SU-DHL-6 (cell line): ENCODE results near the gene NT5DC3.

Source experiments
- H2AFZ ChIP-seq: fragments of 200-600 bp; sonication (generic); 2 replicates; pipeline ENCODE4 v1.6.1; 2014; ENCODE audit warnings: low read depth, mild to moderate bottlenecking, moderate library complexity, mixed read lengths, antibody characterized with exemption, low read length; ENCODE audit not compliant: severe bottlenecking
- H3F3A ChIP-seq: fragments of 200-600 bp; shearing (Covaris generic); 2 replicates; pipeline ENCODE4 v1.6.0; 2016; ENCODE audit warnings: antibody characterized with exemption, mild to moderate bottlenecking; ENCODE audit not compliant: insufficient read depth
- H3K27ac ChIP-seq: fragments of 200-600 bp; sonication (generic); 2 replicates; pipeline ENCODE4 v1.5.1; 2016; ENCODE audit warnings: low read depth, mild to moderate bottlenecking, low read length, moderate library complexity, mixed read lengths
- H3K27me3 ChIP-seq: fragments of 200-600 bp; sonication (generic), shearing (Covaris generic); 2 replicates; pipeline ENCODE4 v1.6.0; 2014; ENCODE audit warnings: mild to moderate bottlenecking, low read length
- H3K36me3 ChIP-seq: fragments of 200-600 bp; sonication (generic); 2 replicates; pipeline ENCODE4 v1.6.1; 2014; ENCODE audit warnings: mild to moderate bottlenecking, low read length, mixed read lengths
- H3K4me2 ChIP-seq: fragments of 300-600, 200-600 bp; shearing (Covaris generic), sonication (generic); 2 replicates; pipeline ENCODE4 v1.6.0; 2014; ENCODE audit warnings: low read length, low read depth, mild to moderate bottlenecking; ENCODE audit not compliant: poor library complexity, severe bottlenecking
- H3K4me3 ChIP-seq: fragments of 200-600 bp; sonication (generic); 2 replicates; pipeline ENCODE4 v1.5.1; 2014; ENCODE audit warnings: antibody characterized with exemption, low read length, mild to moderate bottlenecking, mixed read lengths; ENCODE audit not compliant: insufficient read depth, poor library complexity, severe bottlenecking
- H3K79me2 ChIP-seq: fragments of 200-600 bp; sonication (generic); 2 replicates; pipeline ENCODE4 v1.6.1; 2014; ENCODE audit warnings: mild to moderate bottlenecking, low read length, moderate library complexity; ENCODE audit not compliant: insufficient read depth
- H3K9ac ChIP-seq: fragments of 200-600 bp; sonication (generic); 2 replicates; pipeline ENCODE4 v1.7.0; 2014; ENCODE audit warnings: mild to moderate bottlenecking, low read length
- H3K9me2 ChIP-seq: fragments of 200-600 bp; sonication (generic); replicated peaks from 2 replicates; pipeline ENCODE4 v1.6.1; 2014; ENCODE audit warnings: low read length; ENCODE audit not compliant: insufficient read depth
- H3K9me3 ChIP-seq: fragments of 200-600 bp; sonication (generic); 2 replicates; pipeline ENCODE4 v1.6.1; 2014; ENCODE audit warnings: low read length, mixed read lengths; ENCODE audit not compliant: insufficient read depth
- H4K20me1 ChIP-seq: fragments of 200-600 bp; sonication (generic); 2 replicates; pipeline ENCODE4 v1.6.1; 2014; ENCODE audit warnings: low read depth, mild to moderate bottlenecking, antibody characterized with exemption, low read length, moderate library complexity, mixed read lengths
- EZH2phosphoT487 ChIP-seq: fragments of 200-600 bp; sonication (generic), shearing (Covaris generic); conservative IDR thresholded peaks from 2 replicates; pipeline ENCODE4 v1.6.1; 2018; ENCODE audit warnings: mild to moderate bottlenecking, antibody characterized with exemption, low read length, moderate library complexity, mixed read lengths
- TF ChIP-seq, protein P1 (sequence below): fragments of 200-600 bp; sonication (generic); IDR thresholded peaks from one replicate; pipeline ENCODE4 v1.5.1; 2017; ENCODE audit warnings: antibody characterized with exemption, mild to moderate bottlenecking, low read length, moderate library complexity; ENCODE audit not compliant: insufficient read depth, poor library complexity, severe bottlenecking

Gene NT5DC3

GRCh38 chr12:103830025-103830725 is 10.9 kb downstream of the NT5DC3 start:
- Histone ChIP-seq H4K20me1 (no peaks in the 10 kb centered on the region; the same call in 1 of the 2 replicates), H3K9me3 (no peaks in the 10 kb centered on the region), H3K9ac (no peak overlapping the region), H2AFZ (no peak overlapping the region), H3K27me3 (no peaks in the 10 kb centered on the region), H3K4me2 (no peak overlapping the region), H3K4me3 (no peak overlapping the region), H3K36me3 (no peaks in the 10 kb centered on the region), H3K79me2 (no peaks in the 10 kb centered on the region; the same call in 1 of the 2 replicates), H3F3A (no peaks in the 10 kb centered on the region), H3K9me2 (no peaks in the 10 kb centered on the region), H3K27ac (no peak overlapping the region)
- no peak for TF ChIP-seq EZH2phosphoT487
- TF ChIP-seq, protein P1, sequence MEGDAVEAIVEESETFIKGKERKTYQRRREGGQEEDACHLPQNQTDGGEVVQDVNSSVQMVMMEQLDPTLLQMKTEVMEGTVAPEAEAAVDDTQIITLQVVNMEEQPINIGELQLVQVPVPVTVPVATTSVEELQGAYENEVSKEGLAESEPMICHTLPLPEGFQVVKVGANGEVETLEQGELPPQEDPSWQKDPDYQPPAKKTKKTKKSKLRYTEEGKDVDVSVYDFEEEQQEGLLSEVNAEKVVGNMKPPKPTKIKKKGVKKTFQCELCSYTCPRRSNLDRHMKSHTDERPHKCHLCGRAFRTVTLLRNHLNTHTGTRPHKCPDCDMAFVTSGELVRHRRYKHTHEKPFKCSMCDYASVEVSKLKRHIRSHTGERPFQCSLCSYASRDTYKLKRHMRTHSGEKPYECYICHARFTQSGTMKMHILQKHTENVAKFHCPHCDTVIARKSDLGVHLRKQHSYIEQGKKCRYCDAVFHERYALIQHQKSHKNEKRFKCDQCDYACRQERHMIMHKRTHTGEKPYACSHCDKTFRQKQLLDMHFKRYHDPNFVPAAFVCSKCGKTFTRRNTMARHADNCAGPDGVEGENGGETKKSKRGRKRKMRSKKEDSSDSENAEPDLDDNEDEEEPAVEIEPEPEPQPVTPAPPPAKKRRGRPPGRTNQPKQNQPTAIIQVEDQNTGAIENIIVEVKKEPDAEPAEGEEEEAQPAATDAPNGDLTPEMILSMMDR, result no peak

DNA sequence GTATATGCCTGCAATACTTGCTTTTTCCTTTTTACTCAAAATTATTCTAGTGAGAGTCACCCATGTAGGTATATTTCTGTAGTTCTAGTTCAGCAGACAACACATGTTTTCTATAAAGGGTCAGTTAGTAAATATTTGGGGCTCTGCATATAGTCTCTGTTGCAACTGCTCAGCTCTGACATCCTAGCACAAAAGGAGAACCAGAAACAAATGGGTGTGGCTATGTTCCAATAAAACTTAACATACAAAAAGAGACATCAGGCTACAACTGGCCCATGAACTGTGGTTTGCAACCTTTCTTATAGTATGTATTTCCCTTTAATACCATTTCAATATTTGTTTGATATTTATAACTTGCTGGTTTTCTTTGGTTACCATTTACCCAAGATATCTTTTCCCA is 11.9 kb downstream of the NT5DC3 start:
- no peaks in the 10 kb centered on the region for H3K9me3 ChIP-seq
- no peaks in the 10 kb centered on the region for H3F3A ChIP-seq
- no peak overlapping the region for H3K4me2 ChIP-seq
- no peaks in the 10 kb centered on the region for H3K36me3 ChIP-seq
- H3K9ac ChIP-seq, result no peak overlapping the region
- H4K20me1 ChIP-seq, result no peaks in the 10 kb centered on the region; the same call in 1 of the 2 replicates
- no peak overlapping the region for H3K27ac ChIP-seq
- H3K9me2 ChIP-seq, result no peaks in the 10 kb centered on the region
- no peak overlapping the region for H3K4me3 ChIP-seq
- no peak overlapping the region for H2AFZ ChIP-seq
- no peak for TF ChIP-seq EZH2phosphoT487
- TF ChIP-seq, protein P1, result no peak
- no peaks in the 10 kb centered on the region; the same call in 1 of the 2 replicates for H3K79me2 ChIP-seq
- H3K27me3 ChIP-seq, result no peaks in the 10 kb centered on the region

GRCh38 chr12:103827911-103828391 is 13.1 kb downstream of the NT5DC3 start:
- no peak for TF ChIP-seq EZH2phosphoT487
- TF ChIP-seq, protein P1, result no peak
- no peak overlapping the region for H3K9ac ChIP-seq
- H3K9me2 ChIP-seq, result no peaks in the 10 kb centered on the region
- H3K4me3 ChIP-seq, result no peak overlapping the region
- no peak overlapping the region for H3K27ac ChIP-seq
- H3K79me2 ChIP-seq, result no peaks in the 10 kb centered on the region; the same call in 1 of the 2 replicates
- H3F3A ChIP-seq, result no peaks in the 10 kb centered on the region
- no peak overlapping the region for H3K4me2 ChIP-seq
- H2AFZ ChIP-seq, result no peak overlapping the region
- H3K9me3 ChIP-seq, result no peaks in the 10 kb centered on the region
- no peaks in the 10 kb centered on the region for H3K27me3 ChIP-seq
- H4K20me1 ChIP-seq, result no peaks in the 10 kb centered on the region; the same call in 1 of the 2 replicates
- H3K36me3 ChIP-seq, result no peaks in the 10 kb centered on the region
